NCI-H345 (cell line): Measurements from ENCODE around the gene ZEB1.

Experiments
- DNase-seq: peaks from one replicate; lab custom pipeline; 2025; lab: John Stamatoyannopoulos, UW

The ZEB1 gene

DNA sequence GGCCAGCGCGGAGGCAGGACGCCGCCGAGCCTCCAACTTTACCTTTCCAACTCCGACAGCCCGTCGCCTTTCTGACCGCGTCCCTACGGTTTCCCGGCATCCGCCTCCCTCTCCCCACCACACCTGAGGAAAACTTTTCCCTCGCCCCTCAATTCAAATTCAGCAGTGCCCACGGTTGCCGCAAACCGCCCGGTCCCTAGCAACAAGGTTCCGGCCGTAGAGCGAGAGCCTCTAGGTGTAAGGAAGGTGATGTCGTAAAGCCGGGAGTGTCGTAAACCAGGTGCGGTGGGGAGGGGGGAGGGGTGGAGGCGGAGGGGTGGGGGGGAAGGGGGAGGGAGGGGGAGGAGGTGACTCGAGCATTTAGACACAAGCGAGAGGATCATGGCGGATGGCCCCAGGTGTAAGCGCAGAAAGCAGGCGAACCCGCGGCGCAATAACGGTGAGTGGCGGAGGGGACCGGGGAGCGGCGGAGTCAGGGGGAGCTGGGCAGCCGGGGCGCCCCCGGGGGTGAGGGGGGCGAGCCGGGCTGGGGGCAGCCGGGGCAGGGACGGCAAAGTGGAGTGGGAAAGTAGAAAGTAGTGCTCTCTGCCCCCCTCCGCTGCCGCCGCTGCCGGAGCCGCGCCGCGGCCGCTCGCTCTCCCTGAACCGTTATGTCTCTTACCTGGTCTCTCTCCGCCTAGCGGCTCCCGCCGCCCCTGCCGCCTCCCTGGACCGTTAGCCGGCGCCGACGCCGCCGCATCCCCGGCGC lies at the start of gene ZEB1:
TSS of gene ZEB1 (plus strand) at position 363 of the 748 bp plus-strand sequence. CDS start at position 382, 19 bp downstream.
- peak; percentile 93 for DNase-seq

DNA sequence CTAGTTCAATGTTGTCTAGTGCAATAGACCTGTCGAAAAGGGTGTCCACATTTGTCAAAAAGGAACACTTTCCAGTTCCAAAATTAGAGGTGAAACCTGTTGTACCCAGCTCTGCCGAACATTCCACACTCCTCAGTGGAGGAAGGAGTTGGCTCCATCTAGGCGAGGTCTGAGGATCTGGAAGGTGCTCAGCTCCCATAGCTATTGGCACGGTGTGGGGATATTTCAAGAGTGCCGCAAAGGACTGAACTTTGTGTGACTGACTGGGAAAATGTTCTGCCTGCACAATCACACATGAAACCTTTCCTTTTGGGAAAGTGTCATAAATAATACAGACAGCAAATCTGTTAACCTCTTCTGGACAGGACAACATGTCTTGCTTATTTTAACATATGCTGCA lies 48.1 kb upstream of the ZEB1 start:
- DNase-seq = no peak

DNA sequence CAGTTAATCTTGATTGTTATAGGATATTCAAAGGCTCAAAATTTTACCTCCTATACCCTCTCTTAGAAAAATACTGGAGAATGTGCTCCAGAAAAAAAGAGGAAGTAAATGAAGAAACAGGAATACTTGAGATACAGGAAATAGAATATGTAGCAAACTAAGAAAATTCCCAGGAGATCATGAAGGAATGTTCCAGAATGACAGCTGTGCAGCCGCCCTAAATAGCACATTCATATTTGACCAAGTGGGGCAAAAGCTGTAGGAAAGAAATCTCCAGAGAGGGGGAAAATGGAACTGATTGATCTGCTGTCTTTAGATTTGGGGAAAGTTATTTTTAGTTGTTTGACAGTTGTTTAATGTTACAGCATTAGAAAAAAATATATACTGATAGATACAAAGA lies 46.2 kb upstream of the ZEB1 start:
- no peak for DNase-seq

DNA sequence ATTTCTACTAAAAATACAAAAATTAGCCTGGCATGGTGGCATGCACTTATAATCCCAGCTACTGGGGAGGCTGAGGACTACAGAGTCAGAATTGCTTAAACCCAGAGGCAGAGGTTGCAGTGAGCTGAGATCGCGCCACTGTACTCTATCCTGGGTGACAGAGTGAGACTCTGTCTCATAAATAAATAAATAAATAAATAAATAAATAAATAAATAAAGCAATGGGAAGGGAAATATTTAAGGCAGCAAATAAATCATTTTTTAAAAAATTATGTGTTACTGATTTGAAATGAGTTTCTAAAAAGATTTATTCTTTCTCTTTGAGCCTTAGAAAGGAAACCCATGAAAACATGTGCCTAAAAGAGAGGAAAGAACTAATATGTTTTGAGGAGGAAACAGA lies 45.2 kb upstream of the ZEB1 start:
- DNase-seq = no peak

DNA sequence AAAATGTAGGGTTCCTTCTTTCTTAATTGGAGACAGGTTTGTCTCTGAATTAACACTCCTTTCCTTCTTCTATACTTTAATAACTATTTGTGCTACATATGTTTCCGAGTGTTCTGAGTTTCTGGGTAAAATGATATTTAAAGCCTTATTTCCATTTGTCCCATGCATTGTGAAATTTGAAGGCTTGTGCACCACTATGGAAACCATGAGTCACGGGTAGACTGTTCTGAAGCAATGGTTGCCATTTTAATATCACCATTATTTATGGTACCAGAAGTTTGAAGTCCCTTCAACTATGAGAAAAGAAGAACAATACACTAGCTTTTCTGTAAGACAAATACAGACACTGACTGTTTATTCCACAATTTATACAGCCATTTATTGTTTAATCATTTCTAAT lies 44.7 kb upstream of the ZEB1 start:
- DNase-seq = no peak

DNA sequence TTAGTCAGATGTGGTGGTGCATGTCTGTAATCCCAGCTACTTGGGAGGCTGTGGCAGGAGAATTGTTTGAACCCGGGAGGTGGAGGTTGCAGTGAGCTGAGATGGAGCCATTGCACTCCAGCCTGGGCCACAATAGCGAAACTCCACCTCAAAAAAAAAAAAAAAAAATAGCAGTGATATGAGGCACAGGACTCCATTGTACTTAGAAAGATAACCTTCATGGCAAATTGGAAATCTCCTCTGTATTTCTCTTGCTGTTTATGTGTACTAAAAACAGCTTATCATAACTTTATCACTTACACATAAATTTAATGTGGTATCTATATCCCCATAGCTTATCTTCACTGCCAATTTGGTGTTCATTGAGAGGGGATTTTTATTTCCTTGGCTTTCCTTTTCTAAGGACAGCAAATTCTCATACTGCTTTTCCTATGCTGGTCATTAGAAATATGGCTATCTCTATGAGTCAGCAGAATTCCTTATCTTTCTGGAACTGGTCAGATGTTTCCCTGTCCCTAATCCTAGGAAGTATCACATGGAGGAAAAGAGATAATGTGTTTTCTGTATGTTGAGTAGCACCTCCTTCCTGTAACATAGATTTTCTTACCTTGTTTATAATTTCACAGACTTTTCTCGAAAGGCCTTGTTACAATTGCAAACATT lies 40.6 kb upstream of the ZEB1 start:
- no peak for DNase-seq

DNA sequence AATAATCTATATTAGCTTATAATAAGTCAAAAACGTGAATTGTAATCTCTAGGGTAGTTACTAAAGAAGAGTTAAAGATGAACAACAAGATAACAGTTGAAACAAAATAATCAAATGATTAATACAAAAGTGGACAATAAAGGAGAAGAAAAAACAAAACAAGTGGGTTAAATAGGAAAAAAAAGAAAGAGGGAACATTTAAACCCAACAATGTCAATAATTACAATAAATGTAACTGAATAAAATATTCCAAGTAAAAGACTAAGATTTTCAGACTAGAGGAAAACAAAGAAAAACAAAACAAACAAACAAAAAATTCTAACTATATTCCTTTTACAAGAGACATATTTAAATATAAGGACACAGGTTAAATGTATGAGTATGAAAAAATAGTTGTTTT lies 38.0 kb upstream of the ZEB1 start:
- DNase-seq = no peak

DNA sequence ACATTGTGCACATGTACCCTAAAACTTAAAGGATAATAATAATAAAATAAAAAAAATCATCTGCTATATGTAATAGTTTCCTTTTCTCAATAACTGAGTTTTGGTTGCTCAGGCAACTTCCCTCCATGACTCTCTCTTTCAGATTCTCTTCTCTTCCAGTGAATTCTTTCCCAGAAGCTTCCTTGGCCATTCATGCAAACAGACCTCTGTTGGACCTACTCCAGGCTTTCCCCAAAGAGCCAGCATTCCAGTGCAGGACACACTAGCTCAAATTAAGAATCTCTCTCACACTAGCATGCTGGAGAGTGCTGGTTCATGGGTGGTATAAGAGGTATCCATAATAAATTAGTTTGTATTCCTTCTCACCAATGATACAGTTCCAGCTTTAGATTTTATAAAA lies 31.0 kb upstream of the ZEB1 start:
- DNase-seq = no peak

DNA sequence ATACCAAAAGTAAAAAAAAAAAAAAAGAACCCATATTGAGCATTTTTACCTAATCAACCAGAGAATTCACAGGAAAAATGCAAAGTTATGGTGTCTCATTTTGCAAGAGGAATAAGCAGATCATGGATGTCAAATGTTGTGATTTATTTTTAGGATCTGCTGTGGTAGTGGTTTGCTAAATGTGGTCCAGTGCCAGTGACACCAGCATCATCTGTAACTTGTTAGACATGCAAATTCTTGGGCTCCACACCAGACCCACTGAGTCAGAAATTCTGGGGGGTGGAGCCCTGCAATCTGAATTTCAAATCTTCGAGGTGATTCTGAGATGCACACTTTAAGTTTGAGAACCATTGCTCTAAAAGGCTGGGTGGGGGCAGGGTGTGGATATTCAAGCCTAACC lies 30.1 kb upstream of the ZEB1 start:
- DNase-seq = no peak

DNA sequence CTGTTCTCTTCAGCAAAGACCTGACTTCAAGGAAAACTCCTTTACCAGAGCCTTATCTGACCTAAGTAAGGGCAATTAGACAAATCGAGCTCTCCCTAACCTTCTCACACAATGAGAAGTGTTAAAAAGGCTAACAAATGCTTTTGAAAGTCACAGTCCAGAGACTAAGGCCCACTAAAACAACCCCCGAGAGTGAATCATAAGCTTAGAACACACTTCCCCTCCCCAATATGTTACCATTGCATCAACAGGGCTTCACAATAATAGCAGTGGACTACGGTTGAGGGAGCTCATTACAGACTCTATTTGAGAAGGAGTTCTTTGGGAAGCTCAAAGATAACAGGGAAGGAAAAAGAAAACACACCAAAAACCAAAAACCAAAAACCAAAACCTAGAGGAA lies 28.6 kb upstream of the ZEB1 start:
- no peak for DNase-seq

DNA sequence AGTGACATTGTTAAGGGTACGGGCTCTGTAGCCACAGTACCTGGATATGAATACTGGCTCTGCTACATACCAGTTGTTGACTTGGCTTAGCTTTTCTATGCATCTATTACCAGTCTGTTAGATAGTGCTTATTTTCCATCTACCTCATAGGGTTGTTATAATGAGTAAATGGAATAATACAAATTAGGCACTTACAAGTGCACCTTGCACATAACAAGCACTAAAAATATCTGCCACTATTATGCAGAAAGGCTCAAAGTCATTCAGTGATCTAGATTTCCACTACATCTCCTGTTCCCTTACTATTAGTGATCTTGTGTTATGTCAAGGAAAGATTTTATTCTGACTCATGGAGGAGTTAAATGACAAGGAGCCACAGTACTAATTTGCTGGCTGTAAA lies 27.9 kb upstream of the ZEB1 start:
- DNase-seq = no peak

DNA sequence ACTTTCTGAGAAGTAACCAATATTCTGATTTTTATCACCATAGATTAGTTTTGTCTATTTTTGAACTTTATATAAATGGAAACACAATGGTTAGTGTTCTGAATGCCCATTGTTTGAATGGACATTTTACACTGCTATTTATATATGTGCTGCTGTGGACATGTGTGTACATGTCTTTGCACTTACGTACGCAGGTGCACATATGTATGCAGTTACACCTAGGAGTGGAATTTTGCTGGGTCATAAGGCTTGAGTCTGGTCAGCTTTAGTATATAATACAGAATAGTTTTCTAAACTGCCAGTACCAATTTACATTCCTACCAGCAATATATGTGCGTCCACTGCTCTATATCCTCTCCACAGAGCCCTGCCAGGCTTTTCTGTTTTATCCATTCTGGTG lies 24.5 kb upstream of the ZEB1 start:
- DNase-seq = no peak

DNA sequence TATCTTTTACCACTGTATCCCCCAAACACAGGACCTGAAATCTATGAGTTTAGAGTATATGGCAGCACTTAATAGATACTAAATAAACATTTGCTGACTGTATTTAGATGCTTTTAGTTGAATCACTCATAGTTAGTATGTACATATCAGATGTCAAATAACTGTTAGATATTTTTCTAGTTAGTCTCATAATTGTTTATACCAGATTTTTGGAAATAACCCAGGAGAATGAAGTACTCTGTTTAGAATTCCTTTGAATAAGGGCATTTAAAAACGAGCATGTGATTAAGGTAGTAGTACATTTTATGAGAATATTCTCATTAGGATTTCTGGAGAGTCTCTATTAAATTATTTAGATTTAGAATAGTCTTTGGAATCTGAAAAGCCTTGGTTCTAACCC lies 22.3 kb upstream of the ZEB1 start:
- DNase-seq = no peak

DNA sequence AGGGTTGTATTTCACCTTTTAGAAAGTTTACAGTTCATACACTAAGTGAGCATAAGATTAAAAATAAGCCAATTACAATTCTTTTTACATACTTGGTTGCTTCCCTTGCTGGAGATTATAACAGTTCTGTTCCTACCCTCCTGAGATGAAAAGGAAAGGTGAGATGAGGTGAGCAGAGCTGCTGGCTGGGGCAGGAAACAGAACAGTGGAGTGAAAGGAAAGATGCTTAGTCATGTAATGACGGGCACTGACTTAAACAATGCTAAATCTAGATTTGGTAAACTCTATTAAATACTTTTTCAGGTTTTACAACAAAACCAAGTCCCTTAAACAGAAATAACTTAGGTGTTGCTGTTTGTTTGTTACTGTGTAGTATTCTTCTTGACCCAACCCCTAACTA lies 19.9 kb upstream of the ZEB1 start:
- no peak for DNase-seq

DNA sequence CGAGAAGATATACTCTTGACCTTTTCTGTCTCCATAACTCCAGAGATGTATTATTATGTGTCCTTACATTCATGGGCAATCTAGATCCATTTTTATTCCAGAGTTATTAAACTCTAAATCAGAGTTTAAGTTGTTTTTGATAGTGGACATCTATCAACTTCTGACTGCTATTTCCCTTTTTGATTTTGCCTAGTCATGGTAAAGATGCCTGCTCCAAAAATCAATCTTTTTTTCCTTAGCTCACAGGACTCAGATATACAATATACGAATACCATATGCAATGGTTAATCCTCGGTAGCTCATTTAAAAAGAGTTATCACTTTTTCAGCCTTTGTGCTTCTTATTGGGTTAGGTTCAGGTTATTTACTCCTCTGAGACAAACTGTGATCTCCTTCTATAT lies 15.8 kb upstream of the ZEB1 start:
- no peak for DNase-seq

DNA sequence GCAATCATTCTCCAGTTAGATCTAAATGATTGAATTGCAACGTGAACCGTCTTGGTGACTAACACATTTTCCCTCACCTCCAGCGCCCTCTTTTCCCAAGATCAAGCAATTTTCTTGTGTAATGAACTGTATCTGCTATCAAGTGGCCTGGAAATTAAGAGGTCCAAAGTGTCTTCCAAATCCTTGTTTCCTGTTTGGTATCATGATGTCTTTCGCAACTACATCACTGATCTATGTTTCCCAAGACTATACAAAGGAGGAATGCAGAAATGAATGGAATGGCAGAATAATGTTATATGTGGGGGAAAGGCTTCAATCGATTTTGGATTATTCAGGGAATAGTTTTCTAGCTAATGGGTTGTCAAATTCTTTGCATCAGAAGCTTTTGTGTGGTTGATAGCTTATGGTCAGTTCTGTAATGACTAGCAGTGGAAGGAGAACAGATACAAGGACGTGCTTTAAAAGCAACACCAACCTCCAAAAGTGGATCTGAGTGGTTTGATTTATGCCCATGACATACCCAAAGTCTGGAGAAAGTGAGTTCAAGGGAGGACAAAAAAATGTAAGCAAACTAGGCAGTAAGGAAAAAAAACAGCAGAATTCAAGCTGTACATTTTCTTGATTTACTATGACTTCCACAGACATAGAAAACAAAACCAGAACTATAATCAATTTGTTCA lies 14.6 kb upstream of the ZEB1 start:
- DNase-seq = no peak

DNA sequence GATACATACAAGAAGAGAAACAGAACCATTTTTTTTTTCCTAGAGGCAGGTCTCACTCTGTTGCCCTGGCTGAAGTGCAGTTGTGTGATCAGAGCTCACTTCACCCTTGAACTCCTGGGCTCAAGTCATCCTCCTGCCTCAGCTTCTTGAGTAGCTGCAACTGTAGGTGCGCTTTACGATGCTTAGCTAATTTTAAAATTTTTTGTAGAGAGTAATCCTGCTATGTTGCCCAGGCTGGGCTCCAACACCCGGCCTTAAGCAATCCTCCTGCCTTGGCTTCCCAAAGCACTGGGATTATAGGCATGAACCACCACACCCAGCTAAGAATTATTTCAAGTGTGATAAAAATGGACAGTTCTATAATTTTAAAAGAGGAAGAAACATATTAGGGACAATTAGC lies 5.6 kb upstream of the ZEB1 start:
- DNase-seq = no peak

DNA sequence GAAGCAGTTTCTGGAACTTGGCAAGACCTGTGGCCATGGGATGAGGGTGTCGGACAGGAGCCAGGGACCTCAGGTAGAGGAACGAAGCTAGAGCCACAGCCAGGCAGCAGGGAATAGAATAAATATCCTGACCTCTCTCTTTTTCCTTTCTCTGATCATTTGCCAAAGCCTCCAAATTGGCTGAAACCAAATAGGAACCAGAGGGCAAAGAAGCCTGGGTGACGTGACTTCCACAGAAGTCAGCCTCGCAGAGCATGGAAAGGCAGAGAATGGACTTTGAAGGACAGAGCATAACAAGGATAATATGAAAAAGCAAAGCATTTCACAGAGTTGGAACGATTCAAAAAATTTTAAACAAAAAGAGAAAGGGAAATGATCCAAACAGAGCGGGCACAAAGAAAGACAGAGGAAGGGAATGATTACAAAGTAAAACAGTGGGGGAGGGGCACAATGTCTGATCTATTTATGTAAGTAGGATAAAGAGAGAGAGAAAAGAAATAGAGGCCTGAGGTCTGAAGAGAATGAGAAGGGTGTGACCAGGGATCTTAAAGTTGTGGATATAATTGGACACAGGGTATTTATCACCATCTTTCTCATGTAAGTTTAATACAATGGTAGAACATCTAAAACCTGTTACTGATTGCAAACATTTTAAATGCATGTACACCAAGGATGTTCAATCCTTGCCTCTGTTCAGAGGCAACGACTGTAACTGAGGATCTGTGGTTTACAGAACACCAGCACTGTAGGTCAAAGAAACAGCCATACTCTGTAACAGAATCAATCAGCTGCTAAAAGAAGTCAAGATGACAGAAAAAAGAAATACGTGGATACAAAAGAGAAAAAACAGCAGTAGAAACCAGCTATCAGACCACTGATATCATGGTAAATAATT lies 4.5 kb upstream of the ZEB1 start:
- DNase-seq = no peak

DNA sequence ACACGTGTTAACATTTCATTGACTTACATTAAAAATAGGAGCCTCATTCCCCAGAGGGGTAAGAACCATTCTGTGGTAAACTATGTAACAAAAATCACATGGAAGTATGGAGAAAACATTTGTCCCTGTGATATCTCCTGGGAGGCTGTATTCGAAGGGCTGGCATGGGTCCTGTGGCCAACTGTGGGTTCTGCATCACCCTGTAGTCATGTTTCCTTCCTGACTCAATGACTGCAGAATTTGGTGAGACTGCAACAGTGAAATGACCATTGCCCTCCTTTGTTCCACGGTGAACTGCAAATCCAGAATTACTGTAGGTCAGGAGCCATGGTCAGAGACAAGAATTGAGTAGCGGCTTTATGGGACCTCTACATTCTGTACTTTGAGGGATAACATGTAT lies 3.6 kb upstream of the ZEB1 start:
- no peak for DNase-seq

DNA sequence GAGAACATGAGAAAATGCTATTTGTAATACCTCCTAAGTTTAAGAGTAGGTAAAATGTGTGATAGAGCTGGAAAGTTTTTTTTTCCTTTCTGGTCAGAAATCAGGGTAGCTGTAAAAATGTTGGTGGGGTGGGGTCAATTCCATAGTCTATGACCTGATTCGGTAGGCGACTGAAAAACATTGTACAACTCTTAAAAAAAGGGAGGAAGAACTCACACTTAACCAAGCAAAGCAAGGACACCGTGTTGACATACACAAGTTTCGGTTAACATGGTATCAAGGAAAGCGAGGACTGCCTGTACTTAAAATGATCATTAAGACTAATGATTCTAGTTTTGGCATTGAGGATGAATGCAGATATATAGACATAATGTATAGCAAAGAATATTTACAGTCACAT lies 1.8 kb upstream of the ZEB1 start:
- DNase-seq = no peak

DNA sequence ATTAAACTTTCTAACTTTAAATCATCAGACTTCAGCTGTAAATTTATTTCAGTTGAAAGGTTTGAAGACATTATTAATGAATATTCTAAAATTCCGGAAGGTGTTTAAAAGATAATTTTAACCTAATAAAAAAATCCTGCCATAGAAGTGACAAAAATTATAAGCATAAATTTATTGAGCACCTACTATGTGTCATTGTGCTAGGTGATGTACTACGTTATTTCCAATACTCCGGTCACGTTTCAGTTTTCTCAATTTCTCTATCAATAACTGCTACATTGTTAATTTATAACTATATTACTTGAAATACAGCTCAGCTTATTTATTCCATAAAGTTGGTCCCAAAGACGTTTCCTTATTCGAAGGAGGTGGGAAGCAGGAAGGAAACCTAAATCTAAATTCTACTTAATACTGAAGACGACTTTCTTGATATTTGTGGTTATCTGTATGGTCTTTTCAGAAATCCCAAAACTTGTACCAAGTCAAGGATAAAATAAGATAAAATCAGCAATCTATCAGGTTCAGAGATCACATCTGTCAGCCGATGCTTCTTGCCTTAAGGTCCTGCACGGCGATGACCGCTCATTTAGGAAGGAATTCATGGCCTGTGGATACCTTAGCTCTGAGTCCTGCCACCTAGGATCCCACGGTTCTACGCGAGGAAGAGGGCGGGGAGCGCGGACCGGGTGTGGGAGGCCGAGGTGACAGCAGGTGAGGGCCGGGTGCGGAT lies 1.2 kb upstream of the ZEB1 start:
- DNase-seq = no peak

DNA sequence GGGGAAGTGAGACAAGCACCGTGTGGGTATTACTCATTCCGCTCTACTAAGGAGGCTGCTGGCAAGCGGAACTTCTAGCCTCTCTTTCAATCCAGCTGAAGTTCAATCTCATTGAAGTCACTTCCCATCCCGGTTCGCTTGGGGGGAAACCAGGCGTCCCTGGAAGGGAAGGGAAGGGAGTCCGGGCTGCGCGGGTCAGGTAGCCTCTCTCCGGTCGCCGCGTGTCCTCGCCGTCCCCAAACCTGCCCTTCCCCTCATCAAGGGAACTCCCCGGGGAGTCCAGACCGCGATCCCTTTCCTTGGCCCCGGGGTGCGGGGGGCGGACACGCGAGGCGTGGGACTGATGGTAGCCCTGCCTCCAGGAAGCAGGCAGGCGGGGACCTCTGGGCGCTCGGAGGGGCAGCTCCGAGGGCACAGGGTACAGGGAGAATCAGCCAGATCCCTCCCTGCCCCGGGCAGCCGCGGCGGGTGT lies 598 bp upstream of the ZEB1 start:
- DNase-seq = peak; percentile 14
